ES-I3 (cell line): ENCODE results near the gene CDH12.

Experiments
- H3K36me3 ChIP-seq: 2 replicates; pipeline ENCODE4 v1.6.1; 2013; ENCODE audit warnings: mild to moderate bottlenecking, low read length, control low read depth, moderate library complexity; ENCODE audit not compliant: insufficient read depth
- H3K4me1 ChIP-seq: 2 replicates; pipeline ENCODE4 v1.6.1; 2013; ENCODE audit warnings: mild to moderate bottlenecking, control low read depth, low read length; ENCODE audit not compliant: insufficient read depth
- H3K9ac ChIP-seq: 2 replicates; pipeline ENCODE4 v1.6.1; 2013; ENCODE audit warnings: low read depth, mild to moderate bottlenecking, low read length, moderate library complexity
- H3K9me3 ChIP-seq: 2 replicates; pipeline ENCODE4 v1.6.1; 2013; ENCODE audit warnings: mild to moderate bottlenecking, low read length, moderate library complexity; ENCODE audit not compliant: control insufficient read depth, insufficient read depth

CDH12 gene

GRCh38 chr5:21834863-21835262 is 1018.3 kb downstream of the CDH12 start:
- Histone ChIP-seq H3K9ac (no peak overlapping the region), H3K4me1 (no peaks in the 10 kb centered on the region), H3K36me3 (no peaks in the 10 kb centered on the region), H3K9me3 (no peaks in the 10 kb centered on the region)

- no peak overlapping the region for H3K9ac ChIP-seq
- no peaks in the 10 kb centered on the region for H3K9me3 ChIP-seq
- H3K36me3 ChIP-seq: no peaks in the 10 kb centered on the region
- H3K4me1 ChIP-seq: no peaks in the 10 kb centered on the region
These were observed 1021.9 kb downstream of the CDH12 start for GRCh38 chr5:21831145-21831787.

- Histone ChIP-seq H3K9ac (no peak overlapping the region), H3K36me3 (no peaks in the 10 kb centered on the region), H3K9me3 (no peaks in the 10 kb centered on the region), H3K4me1 (no peaks in the 10 kb centered on the region)
These were observed 1026.3 kb downstream of the CDH12 start for GRCh38 chr5:21826884-21827283.

- Histone ChIP-seq H3K9ac (no peak overlapping the region), H3K36me3 (no peaks in the 10 kb centered on the region), H3K9me3 (no peaks in the 10 kb centered on the region), H3K4me1 (no peaks in the 10 kb centered on the region)
These were observed 1029.6 kb downstream of the CDH12 start for GRCh38 chr5:21823588-21823987.

- no peaks in the 10 kb centered on the region for H3K4me1 ChIP-seq
- H3K36me3 ChIP-seq: no peaks in the 10 kb centered on the region
- no peaks in the 10 kb centered on the region for H3K9me3 ChIP-seq
- no peak overlapping the region for H3K9ac ChIP-seq
These were observed 1030.0 kb downstream of the CDH12 start for GRCh38 chr5:21823076-21823574.

GRCh38 chr5:21820527-21820926 is 1032.6 kb downstream of the CDH12 start:
- Histone ChIP-seq H3K4me1 (no peaks in the 10 kb centered on the region), H3K9ac (no peak overlapping the region), H3K9me3 (no peaks in the 10 kb centered on the region), H3K36me3 (no peaks in the 10 kb centered on the region)

- no peak overlapping the region for H3K9ac ChIP-seq
These were observed 1034.8 kb downstream of the CDH12 start for GRCh38 chr5:21818370-21818720.

GRCh38 chr5:21817668-21818369 is 1035.3 kb downstream of the CDH12 start:
- Histone ChIP-seq H3K9me3 (no peaks in the 10 kb centered on the region), H3K36me3 (no peaks in the 10 kb centered on the region), H3K9ac (no peak overlapping the region), H3K4me1 (no peaks in the 10 kb centered on the region)

More at GRCh38 chr5:21818370-21818720, 1034.8 kb downstream of the CDH12 start:
- no peaks in the 10 kb centered on the region for H3K36me3 ChIP-seq
- no peaks in the 10 kb centered on the region for H3K4me1 ChIP-seq
- no peaks in the 10 kb centered on the region for H3K9me3 ChIP-seq

- H3K9ac ChIP-seq: no peak overlapping the region
- H3K36me3 ChIP-seq: no peaks in the 10 kb centered on the region
- no peaks in the 10 kb centered on the region for H3K9me3 ChIP-seq
- H3K4me1 ChIP-seq: no peaks in the 10 kb centered on the region
These were observed 1042.3 kb downstream of the CDH12 start for GRCh38 chr5:21810737-21811316.

GRCh38 chr5:21809611-21810010 is 1043.5 kb downstream of the CDH12 start:
- Histone ChIP-seq H3K4me1 (no peaks in the 10 kb centered on the region), H3K36me3 (no peaks in the 10 kb centered on the region), H3K9me3 (no peaks in the 10 kb centered on the region), H3K9ac (no peak overlapping the region)

GRCh38 chr5:21807953-21808352 is 1045.2 kb downstream of the CDH12 start:
- H3K36me3 ChIP-seq: no peaks in the 10 kb centered on the region
- H3K9ac ChIP-seq: no peak overlapping the region; the same call in 1 of the 2 replicates
- H3K4me1 ChIP-seq: no peaks in the 10 kb centered on the region
- no peaks in the 10 kb centered on the region for H3K9me3 ChIP-seq

GRCh38 chr5:21806943-21807342 is 1046.2 kb downstream of the CDH12 start:
- H3K4me1 ChIP-seq: no peaks in the 10 kb centered on the region
- H3K9me3 ChIP-seq: no peaks in the 10 kb centered on the region
- no peak overlapping the region for H3K9ac ChIP-seq
- H3K36me3 ChIP-seq: no peaks in the 10 kb centered on the region

- H3K36me3 ChIP-seq: no peaks in the 10 kb centered on the region
These were observed 1046.9 kb downstream of the CDH12 start for GRCh38 chr5:21806271-21806670.

GRCh38 chr5:21802869-21803490 is 1050.2 kb downstream of the CDH12 start:
- Histone ChIP-seq H3K9ac (no peak overlapping the region; the same call in 1 of the 2 replicates), H3K9me3 (no peaks in the 10 kb centered on the region), H3K36me3 (no peaks in the 10 kb centered on the region), H3K4me1 (no peaks in the 10 kb centered on the region)

More at GRCh38 chr5:21806271-21806670, 1046.9 kb downstream of the CDH12 start:
- Histone ChIP-seq H3K9ac (no peak overlapping the region), H3K9me3 (no peaks in the 10 kb centered on the region), H3K4me1 (no peaks in the 10 kb centered on the region)
